CD4-positive, alpha-beta T cell treated with Interleukin-6 at 100 ng/mL for 8 hours (primary cell): ENCODE measurements around the gene ZNF211.

ENCODE experiments used
- DNase-seq: peaks from one replicate; pipeline ENCODE4 v3.0.0-alpha.2; 2020; ENCODE audit warnings: mixed read lengths, low spot score

The ZNF211 gene

GRCh38 chr19:57632987-57633831 is at the start of gene ZNF211:
ZNF211 (plus strand) TSS chr19:57633168; CDS start chr19:57633347, 179 bp downstream.
- DNase-seq = peak; percentile 89

GRCh38 chr19:57583521-57584416 is 49.2 kb upstream of the ZNF211 start, which contains the start of gene ZIK1:
ZIK1 (plus strand) TSS chr19:57584145; CDS start chr19:57584357, 212 bp downstream.
- DNase-seq = peak; percentile 93

GRCh38 chr19:57587529-57587928 is 45.4 kb upstream of the ZNF211 start:
- no peak for DNase-seq

- DNase-seq = no peak
Measured at GRCh38 chr19:57599377-57599760, 33.6 kb upstream of the ZNF211 start.

GRCh38 chr19:57599761-57600383 is 33.1 kb upstream of the ZNF211 start, which contains the start of gene ZNF530:
ZNF530 (plus strand) TSS chr19:57599885; CDS start chr19:57604346, 4,461 bp downstream.
- DNase-seq = peak; percentile 87

GRCh38 chr19:57606931-57607330 is 26.0 kb upstream of the ZNF211 start:
- no peak for DNase-seq

- DNase-seq = no peak
Measured at GRCh38 chr19:57611113-57611512, 21.9 kb upstream of the ZNF211 start.

GRCh38 chr19:57613941-57614743 is 18.8 kb upstream of the ZNF211 start, which contains the start of gene ZNF134:
ZNF134 (plus strand) TSS chr19:57614242; CDS start chr19:57619469, 5,227 bp downstream.
- DNase-seq = peak; percentile 90

- DNase-seq = no peak
Measured at GRCh38 chr19:57615346-57615745, 17.6 kb upstream of the ZNF211 start.

GRCh38 chr19:57620673-57621348 is 12.2 kb upstream of the ZNF211 start:
- DNase-seq = no peak

GRCh38 chr19:57623091-57623490 is 9.9 kb upstream of the ZNF211 start:
- no peak for DNase-seq

GRCh38 chr19:57633832-57634131 is 814 bp downstream of the ZNF211 start:
- no peak for DNase-seq

GRCh38 chr19:57637379-57637778 is 4.4 kb downstream of the ZNF211 start:
- no peak for DNase-seq

GRCh38 chr19:57641715-57642234 is 8.8 kb downstream of the ZNF211 start:
- DNase-seq = no peak

- no peak for DNase-seq
Measured at GRCh38 chr19:57642396-57643046, 9.6 kb downstream of the ZNF211 start.

GRCh38 chr19:57643734-57644133 is 10.8 kb downstream of the ZNF211 start:
- DNase-seq = no peak

GRCh38 chr19:57648331-57649003 is 15.5 kb downstream of the ZNF211 start:
- DNase-seq = no peak

- no peak for DNase-seq
Measured at GRCh38 chr19:57651654-57651996, 18.7 kb downstream of the ZNF211 start.

- no peak for DNase-seq
Measured at GRCh38 chr19:57653689-57654088, 20.7 kb downstream of the ZNF211 start.

GRCh38 chr19:57655443-57655842 is 22.5 kb downstream of the ZNF211 start:
- no peak for DNase-seq
